HUES64 (cell line): Measurements from ENCODE around the gene SHANK1.

Experiments used
- H3K27ac ChIP-seq: 2 replicates; pipeline ENCODE4 v1.7.0; 2013; ENCODE audit warnings: low read depth, low read length, inconsistent platforms
- H3K27me3 ChIP-seq: 2 replicates; pipeline ENCODE4 v1.6.1; 2013; ENCODE audit warnings: mild to moderate bottlenecking, low read length; ENCODE audit not compliant: insufficient read depth
- H3K36me3 ChIP-seq: 2 replicates; pipeline ENCODE4 v1.6.1; 2013; ENCODE audit warnings: mild to moderate bottlenecking, low read length; ENCODE audit not compliant: insufficient read depth
- H3K4me1 ChIP-seq: 2 replicates; pipeline ENCODE4 v1.6.1; 2013; ENCODE audit warnings: mild to moderate bottlenecking, low read length, moderate library complexity; ENCODE audit not compliant: insufficient read depth
- H3K4me3 ChIP-seq: 2 replicates; pipeline ENCODE4 v1.5.1; 2013; ENCODE audit warnings: mild to moderate bottlenecking, low read length, moderate library complexity
- H3K9ac ChIP-seq: 2 replicates; pipeline ENCODE4 v1.6.1; 2013; ENCODE audit warnings: mild to moderate bottlenecking, low read depth, low read length
- H3K9me3 ChIP-seq: 2 replicates; pipeline ENCODE4 v1.6.1; 2013; ENCODE audit warnings: low read depth, low read length; ENCODE audit not compliant: insufficient read depth
- WGBS: fragments of 150-250, 120-280 bp; methylation state at CpG from one replicate; pipeline ENCODE4 v1.1.7; 2013; ENCODE audit warnings: missing lambda C conversion rate; 5-methylcytosine and 5-hydroxymethylcytosine counted together

The SHANK1 gene

GRCh38 chr19:50720181-50720920 lies 749 bp upstream of the SHANK1 start:
- Histone ChIP-seq H3K9ac (no peak overlapping the region), H3K4me1 (no peaks in the 10 kb centered on the region), H3K27ac (no peak overlapping the region), H3K36me3 (no peaks in the 10 kb centered on the region), H3K9me3 (peaks cover 16% of the 10 kb centered on the region; the same call in 1 of the 2 replicates), H3K27me3 (peaks cover 52% of the 10 kb centered on the region), H3K4me3 (no peak overlapping the region)
- 77% methylated on average over 21 of the region's 21 CpGs for WGBS

- Histone ChIP-seq H3K4me3 (peak overlapping the region; percentile 35), H3K9me3 (peaks cover 22% of the 10 kb centered on the region; the same call in 1 of the 2 replicates), H3K27ac (no peak overlapping the region), H3K27me3 (peaks cover 49% of the 10 kb centered on the region), H3K36me3 (no peaks in the 10 kb centered on the region), H3K9ac (no peak overlapping the region), H3K4me1 (no peaks in the 10 kb centered on the region)
- 49% methylated on average over 22 of the region's 30 CpGs for WGBS
Measured at GRCh38 chr19:50719119-50719435, 525 bp downstream of the SHANK1 start.

- Histone ChIP-seq H3K4me1 (no peaks in the 10 kb centered on the region), H3K9ac (no peak overlapping the region), H3K36me3 (no peaks in the 10 kb centered on the region), H3K4me3 (peak overlapping the region; percentile 40), H3K27ac (no peak overlapping the region), H3K27me3 (peaks cover 43% of the 10 kb centered on the region), H3K9me3 (peaks cover 19% of the 10 kb centered on the region; the same call in 1 of the 2 replicates)
- WGBS, result 52% methylated on average over 74 of the region's 74 CpGs
Measured at GRCh38 chr19:50718255-50719118, 1.1 kb downstream of the SHANK1 start.

- Histone ChIP-seq H3K27me3 (peaks cover 37% of the 10 kb centered on the region), H3K36me3 (no peaks in the 10 kb centered on the region), H3K9me3 (peaks cover 18% of the 10 kb centered on the region; the same call in 1 of the 2 replicates), H3K27ac (no peak overlapping the region), H3K4me1 (no peaks in the 10 kb centered on the region), H3K4me3 (peak overlapping the region; percentile 40; the same call in 1 of the 2 replicates), H3K9ac (no peak overlapping the region)
- WGBS, result 39% methylated on average over 5 of the region's 13 CpGs
Measured at GRCh38 chr19:50717891-50718254, 1.7 kb downstream of the SHANK1 start.

GRCh38 chr19:50717026-50717723 lies 2.4 kb downstream of the SHANK1 start:
- WGBS, result 83% methylated on average over 23 of the region's 23 CpGs
- no peaks in the 10 kb centered on the region for H3K4me1 ChIP-seq
- no peak overlapping the region for H3K9ac ChIP-seq
- peaks cover 24% of the 10 kb centered on the region; the same call in 1 of the 2 replicates for H3K9me3 ChIP-seq
- H3K27me3 ChIP-seq, result peaks cover 30% of the 10 kb centered on the region
- H3K4me3 ChIP-seq, result no peak overlapping the region
- no peaks in the 10 kb centered on the region for H3K36me3 ChIP-seq
- no peak overlapping the region for H3K27ac ChIP-seq

GRCh38 chr19:50716178-50717025 lies 3.2 kb downstream of the SHANK1 start:
- Histone ChIP-seq H3K9ac (no peak overlapping the region), H3K27ac (no peak overlapping the region), H3K4me3 (no peak overlapping the region), H3K9me3 (peaks cover 28% of the 10 kb centered on the region; the same call in 1 of the 2 replicates), H3K4me1 (no peaks in the 10 kb centered on the region), H3K27me3 (peaks cover 23% of the 10 kb centered on the region), H3K36me3 (no peaks in the 10 kb centered on the region)
- 88% methylated on average over 39 of the region's 39 CpGs for WGBS

DNA sequence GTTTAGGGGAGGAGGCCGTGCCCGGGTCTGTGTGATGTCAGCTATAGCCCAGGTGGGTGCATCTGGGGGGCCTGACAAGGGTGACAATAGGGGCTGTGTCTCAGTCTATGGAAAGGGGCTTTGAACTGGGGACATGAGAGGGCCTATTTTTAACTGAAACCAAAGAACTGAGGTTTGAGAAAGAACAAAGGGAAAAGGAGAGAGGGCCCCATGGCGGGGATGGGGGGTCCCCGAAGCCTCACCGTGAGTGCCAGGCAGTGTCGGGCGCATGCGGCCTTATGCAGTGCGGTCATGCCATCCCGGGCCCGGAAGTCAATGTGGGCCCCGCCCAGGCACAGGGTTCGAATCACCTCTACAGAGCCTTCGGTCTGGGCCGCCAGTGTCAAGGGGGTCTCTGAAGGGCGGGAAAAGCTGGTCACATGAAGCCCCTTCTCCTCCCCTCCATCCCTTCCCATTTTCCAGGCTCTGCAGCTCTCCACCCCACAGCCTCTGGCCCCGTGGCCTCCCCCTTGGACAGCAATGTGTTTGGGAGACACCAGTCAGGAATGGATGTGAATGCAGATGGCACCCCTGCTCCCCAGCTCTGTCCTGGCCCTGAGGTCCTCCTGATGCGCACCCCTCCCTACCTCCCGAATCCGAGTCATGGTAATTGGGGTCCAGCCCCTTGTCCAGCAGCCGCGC lies 5.9 kb downstream of the SHANK1 start:
- Histone ChIP-seq H3K4me1 (no peaks in the 10 kb centered on the region), H3K27ac (no peak overlapping the region), H3K9ac (no peak overlapping the region), H3K4me3 (no peak overlapping the region), H3K27me3 (peaks cover 8% of the 10 kb centered on the region; the same call in 1 of the 2 replicates), H3K9me3 (peaks cover 29% of the 10 kb centered on the region), H3K36me3 (no peaks in the 10 kb centered on the region)
- 90% methylated on average over 22 of the region's 22 CpGs for WGBS

GRCh38 chr19:50712833-50713232 lies 6.8 kb downstream of the SHANK1 start:
- Histone ChIP-seq H3K4me3 (no peak overlapping the region), H3K27ac (no peak overlapping the region), H3K27me3 (peaks cover 7% of the 10 kb centered on the region; the same call in 1 of the 2 replicates), H3K36me3 (no peaks in the 10 kb centered on the region), H3K9ac (no peak overlapping the region), H3K4me1 (no peaks in the 10 kb centered on the region), H3K9me3 (peaks cover 32% of the 10 kb centered on the region)
- WGBS, result 90% methylated on average over 6 of the region's 6 CpGs

DNA sequence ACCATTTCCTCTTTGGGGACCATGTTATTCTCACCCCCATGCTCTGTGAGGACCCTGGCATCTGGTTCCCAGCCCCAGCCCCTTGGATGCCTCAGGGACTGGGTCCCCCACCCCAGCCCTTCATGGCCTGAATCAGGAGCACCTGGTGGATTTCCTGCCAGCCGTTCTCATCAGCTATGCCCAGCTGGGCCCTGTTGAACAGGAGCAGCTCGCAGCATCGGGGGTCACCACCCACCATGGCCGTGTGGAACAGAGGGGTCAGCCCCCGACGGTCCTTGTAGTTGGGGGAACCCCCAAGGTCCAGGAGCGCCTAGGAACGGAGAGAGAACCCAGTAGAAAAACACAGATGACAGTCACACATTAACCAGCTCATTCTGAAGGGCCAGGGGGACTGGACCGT lies 7.8 kb downstream of the SHANK1 start:
- H3K27ac ChIP-seq, result no peak overlapping the region
- H3K9me3 ChIP-seq, result peaks cover 32% of the 10 kb centered on the region
- no peak overlapping the region for H3K9ac ChIP-seq
- no peaks in the 10 kb centered on the region for H3K4me1 ChIP-seq
- H3K4me3 ChIP-seq, result no peak overlapping the region
- 83% methylated on average over 9 of the region's 9 CpGs for WGBS
- no peaks in the 10 kb centered on the region for H3K36me3 ChIP-seq
- H3K27me3 ChIP-seq, result no peaks in the 10 kb centered on the region; the same call in 1 of the 2 replicates

DNA sequence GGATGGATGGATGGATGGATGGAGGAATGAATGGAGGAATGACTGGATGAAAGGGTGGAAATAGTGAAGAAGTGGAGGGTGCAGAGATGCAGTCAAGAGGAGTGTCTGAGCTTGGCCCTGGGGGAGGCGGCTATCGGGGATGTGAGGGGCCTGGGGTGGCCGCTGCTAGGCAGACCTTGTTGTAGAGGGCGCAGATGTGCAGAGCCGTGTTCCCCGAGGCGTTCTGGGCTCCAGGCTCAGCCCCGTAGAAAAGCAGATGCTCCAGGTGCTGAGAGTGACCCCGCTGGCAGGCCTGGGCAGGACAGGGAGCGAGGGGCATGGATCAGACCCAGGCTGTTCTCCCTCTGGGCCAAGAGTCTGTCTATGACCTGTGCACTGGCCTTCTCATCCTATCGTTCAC lies 8.4 kb downstream of the SHANK1 start:
- Histone ChIP-seq H3K27ac (no peak overlapping the region), H3K9ac (no peak overlapping the region), H3K4me3 (no peak overlapping the region), H3K4me1 (no peaks in the 10 kb centered on the region), H3K9me3 (peaks cover 27% of the 10 kb centered on the region), H3K36me3 (no peaks in the 10 kb centered on the region), H3K27me3 (no peaks in the 10 kb centered on the region)
- 84% methylated on average over 11 of the region's 11 CpGs for WGBS
